Thyroid gland (tissue), 4 donors: ENCODE data around the gene GATC.

Source experiments
- POLR2A ChIP-seq, 2 donors: fragments of 450-650 bp; IDR thresholded peaks; one replicate each; pipeline ENCODE4 v1.6.1; 2017; ENCODE audit warnings: antibody characterized with exemption in 2 of 2, mild to moderate bottlenecking in 2 of 2, moderate library complexity in 1 of 2
- TF ChIP-seq, protein P1 (sequence below), 6 experiments: fragments of 200-600 bp in 3 of 6; fragments of 450-650 bp in 3 of 6; sonication (generic) in 3 of 6; IDR thresholded peaks; one replicate each; pipeline ENCODE4 v1.5.1; 2016 to 2019; ENCODE audit warnings: antibody characterized with exemption in 6 of 6, mild to moderate bottlenecking in 2 of 6, inconsistent platforms in 1 of 6, moderate library complexity in 1 of 6

DNA sequence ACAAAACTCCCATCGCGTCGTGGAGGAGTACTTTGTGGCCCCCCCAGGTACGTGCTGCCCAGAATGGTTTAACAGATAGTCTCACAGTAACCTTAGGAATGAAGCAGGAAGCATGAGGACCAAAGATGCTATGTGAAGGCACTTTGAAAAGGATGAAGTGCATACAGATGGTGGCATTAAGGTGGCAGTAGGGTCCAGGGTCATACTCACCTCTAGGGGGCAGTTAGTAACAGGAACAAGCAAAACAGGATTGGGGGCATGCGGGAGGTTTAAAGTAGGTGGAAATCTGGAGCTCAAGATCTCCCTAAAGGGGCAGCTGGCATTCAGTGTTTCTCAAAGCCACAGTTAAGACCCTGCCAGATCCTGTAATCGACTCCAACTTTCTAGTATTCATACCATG is 10.9 kb downstream of the GATC start:
- TF ChIP-seq, protein P1, sequence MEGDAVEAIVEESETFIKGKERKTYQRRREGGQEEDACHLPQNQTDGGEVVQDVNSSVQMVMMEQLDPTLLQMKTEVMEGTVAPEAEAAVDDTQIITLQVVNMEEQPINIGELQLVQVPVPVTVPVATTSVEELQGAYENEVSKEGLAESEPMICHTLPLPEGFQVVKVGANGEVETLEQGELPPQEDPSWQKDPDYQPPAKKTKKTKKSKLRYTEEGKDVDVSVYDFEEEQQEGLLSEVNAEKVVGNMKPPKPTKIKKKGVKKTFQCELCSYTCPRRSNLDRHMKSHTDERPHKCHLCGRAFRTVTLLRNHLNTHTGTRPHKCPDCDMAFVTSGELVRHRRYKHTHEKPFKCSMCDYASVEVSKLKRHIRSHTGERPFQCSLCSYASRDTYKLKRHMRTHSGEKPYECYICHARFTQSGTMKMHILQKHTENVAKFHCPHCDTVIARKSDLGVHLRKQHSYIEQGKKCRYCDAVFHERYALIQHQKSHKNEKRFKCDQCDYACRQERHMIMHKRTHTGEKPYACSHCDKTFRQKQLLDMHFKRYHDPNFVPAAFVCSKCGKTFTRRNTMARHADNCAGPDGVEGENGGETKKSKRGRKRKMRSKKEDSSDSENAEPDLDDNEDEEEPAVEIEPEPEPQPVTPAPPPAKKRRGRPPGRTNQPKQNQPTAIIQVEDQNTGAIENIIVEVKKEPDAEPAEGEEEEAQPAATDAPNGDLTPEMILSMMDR (IDR thresholded peaks at IDR 0.05), result no peak
- no peak for TF ChIP-seq POLR2A (IDR thresholded peaks at IDR 0.05)
